Skeletal muscle cell (primary cell): ENCODE data around the gene SRMS.

Experiments used
- DNase-seq: peaks from one replicate; pipeline ENCODE4 v3.0.0-alpha.2; 2010; ENCODE audit warnings: low read depth
- H3K4me3 ChIP-seq: 2 replicates; pipeline ENCODE4 v1.5.1; 2011; ENCODE audit warnings: low read depth, mild to moderate bottlenecking, control low read depth, low read length, moderate library complexity

The SRMS gene

GRCh38 chr20:63495741-63496595, 51.6 kb downstream of the SRMS start:
- H3K4me3 ChIP-seq: peak overlapping the region; percentile 15

DNA sequence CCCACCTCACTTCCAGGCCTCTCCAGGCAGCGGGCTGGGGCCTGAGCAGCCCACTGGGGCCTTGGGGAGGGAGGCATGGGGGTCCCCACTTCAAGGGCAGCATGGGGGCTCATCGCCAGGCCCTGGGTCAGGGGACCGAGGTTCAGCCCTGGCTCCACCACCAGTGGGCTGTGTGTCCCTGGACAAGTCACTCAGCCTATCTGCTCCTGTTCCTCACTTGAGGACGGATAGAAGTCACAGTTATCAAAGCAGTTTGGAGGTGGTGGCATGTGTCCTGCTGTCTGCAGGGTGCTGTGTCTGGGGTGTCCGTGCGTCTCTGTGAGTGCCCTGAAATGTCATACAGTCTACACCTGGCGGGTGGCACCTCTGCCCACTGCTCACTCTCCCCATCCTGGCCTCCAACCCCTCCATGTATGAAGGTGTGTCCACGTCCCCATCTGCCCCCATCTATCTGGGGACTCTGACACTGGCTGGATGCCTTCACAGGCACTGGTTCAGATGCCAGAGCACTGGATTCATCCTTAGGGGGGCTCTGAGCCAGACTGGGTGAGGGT, 52.3 kb downstream of the SRMS start:
- DNase-seq: no peak
- no peak overlapping the region for H3K4me3 ChIP-seq

More at GRCh38 chr20:63495741-63496595, 51.6 kb downstream of the SRMS start:
- DNase-seq: no peak

DNA sequence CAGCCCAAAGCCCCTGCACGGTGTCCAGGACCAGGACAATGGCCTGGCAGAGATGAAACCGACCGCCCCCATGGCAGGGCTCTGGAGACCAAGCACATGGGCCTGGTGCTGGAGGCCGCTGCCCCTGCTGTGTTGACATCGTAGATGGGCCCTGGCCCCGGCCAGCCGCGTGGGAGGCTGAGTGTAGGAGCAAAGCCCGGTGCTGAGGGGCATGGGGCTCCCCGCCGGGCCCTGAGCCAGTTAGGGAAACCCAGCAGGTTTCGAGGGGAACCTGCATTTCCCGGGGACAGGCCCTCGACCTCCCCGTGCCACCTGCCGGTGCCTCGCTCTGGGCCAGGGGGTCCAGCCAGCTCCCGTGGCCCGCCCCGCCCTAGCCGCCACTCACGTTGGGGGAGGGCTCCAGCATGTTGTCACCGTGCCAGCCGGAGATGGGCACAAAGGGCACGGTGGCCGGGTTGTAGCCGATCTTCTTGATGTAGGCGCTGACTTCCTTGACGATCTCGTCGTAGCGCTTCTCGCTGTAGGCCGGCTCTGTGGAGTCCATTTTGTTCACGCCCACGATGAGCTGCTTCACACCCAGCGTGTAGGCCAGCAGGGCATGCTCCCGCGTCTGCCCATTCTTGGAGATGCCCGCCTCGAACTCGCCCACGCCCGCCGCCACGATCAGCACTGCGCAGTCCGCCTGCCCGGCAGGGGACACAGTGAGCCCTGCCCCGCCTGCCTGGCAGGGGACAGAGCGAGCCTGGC, 53.0 kb downstream of the SRMS start:
- no peak overlapping the region for H3K4me3 ChIP-seq
- DNase-seq: no peak

- no peak overlapping the region for H3K4me3 ChIP-seq
- no peak for DNase-seq
These were observed 53.5 kb downstream of the SRMS start for GRCh38 chr20:63494084-63494419.

- H3K4me3 ChIP-seq: no peak overlapping the region
- no peak for DNase-seq
These were observed 54.0 kb downstream of the SRMS start for GRCh38 chr20:63493563-63494020.

DNA sequence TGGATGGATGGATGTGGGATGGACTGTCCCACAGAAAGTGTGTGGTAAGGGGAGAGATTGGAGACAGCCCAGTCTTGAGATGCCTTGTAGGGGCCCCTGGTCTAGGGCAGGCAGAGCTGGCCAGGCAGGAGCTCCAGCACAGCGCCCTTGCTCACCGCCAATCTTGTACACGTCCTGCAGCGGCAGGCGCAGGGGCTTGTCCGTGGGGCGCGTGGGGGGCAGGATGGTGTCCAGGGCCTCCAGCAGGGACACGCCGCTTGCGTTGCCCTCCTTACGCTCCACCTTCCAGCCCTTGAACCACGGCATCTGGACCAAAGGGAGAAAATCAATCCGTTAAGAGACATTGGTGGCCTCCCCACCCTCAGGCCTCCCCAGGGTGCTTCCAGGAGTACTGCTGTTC, 54.6 kb downstream of the SRMS start:
- no peak for DNase-seq
- H3K4me3 ChIP-seq: no peak overlapping the region

GRCh38 chr20:63492518-63492917, 55.0 kb downstream of the SRMS start:
- no peak overlapping the region for H3K4me3 ChIP-seq
- DNase-seq: no peak

GRCh38 chr20:63491635-63492230, 55.8 kb downstream of the SRMS start:
- DNase-seq: no peak
- H3K4me3 ChIP-seq: no peak overlapping the region

DNA sequence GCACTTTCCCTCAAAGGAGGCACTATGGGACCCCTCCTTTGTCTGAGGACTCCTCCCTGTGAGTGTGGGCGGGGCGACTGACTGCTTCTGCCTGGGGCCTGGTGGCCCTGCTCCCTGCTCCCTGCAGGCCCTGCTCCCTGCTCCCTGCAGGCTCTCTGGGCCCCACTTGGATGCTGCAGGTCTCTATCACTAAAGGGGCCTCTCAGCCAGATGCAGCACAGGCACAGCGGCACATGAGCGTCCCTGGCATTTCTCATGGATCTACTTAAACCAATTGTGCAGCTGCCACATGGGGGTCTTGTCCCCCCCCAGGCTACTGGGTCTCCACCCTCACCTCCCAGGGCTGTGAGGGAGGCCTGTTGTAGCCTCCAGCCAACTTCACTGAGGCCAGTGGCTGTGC, 56.5 kb downstream of the SRMS start:
- H3K4me3 ChIP-seq: no peak overlapping the region
- DNase-seq: no peak
